HG03045 (cell line): ENCODE results near the gene MCFD2.

Experiments used
- ATAC-seq: cut with Tn5 transposase; IDR thresholded peaks from one replicate; pipeline ENCODE4 v1.9.1; 2021; ENCODE audit warnings: mild to moderate bottlenecking, moderate library complexity; ENCODE audit not compliant: unreplicated experiment

The MCFD2 gene

GRCh38 chr2:46852598-46852997 lies 63.0 kb downstream of the MCFD2 start:
- ATAC-seq = no peak

- no peak for ATAC-seq
Measured at GRCh38 chr2:46852124-46852523, 63.5 kb downstream of the MCFD2 start.
